Midbrain (tissue), 1 donor: ENCODE data around the gene DISP2.

Source experiments
- DNase-seq: peaks from one replicate; lab custom pipeline; 2025; lab: John Stamatoyannopoulos, UW

Gene DISP2, protein sequence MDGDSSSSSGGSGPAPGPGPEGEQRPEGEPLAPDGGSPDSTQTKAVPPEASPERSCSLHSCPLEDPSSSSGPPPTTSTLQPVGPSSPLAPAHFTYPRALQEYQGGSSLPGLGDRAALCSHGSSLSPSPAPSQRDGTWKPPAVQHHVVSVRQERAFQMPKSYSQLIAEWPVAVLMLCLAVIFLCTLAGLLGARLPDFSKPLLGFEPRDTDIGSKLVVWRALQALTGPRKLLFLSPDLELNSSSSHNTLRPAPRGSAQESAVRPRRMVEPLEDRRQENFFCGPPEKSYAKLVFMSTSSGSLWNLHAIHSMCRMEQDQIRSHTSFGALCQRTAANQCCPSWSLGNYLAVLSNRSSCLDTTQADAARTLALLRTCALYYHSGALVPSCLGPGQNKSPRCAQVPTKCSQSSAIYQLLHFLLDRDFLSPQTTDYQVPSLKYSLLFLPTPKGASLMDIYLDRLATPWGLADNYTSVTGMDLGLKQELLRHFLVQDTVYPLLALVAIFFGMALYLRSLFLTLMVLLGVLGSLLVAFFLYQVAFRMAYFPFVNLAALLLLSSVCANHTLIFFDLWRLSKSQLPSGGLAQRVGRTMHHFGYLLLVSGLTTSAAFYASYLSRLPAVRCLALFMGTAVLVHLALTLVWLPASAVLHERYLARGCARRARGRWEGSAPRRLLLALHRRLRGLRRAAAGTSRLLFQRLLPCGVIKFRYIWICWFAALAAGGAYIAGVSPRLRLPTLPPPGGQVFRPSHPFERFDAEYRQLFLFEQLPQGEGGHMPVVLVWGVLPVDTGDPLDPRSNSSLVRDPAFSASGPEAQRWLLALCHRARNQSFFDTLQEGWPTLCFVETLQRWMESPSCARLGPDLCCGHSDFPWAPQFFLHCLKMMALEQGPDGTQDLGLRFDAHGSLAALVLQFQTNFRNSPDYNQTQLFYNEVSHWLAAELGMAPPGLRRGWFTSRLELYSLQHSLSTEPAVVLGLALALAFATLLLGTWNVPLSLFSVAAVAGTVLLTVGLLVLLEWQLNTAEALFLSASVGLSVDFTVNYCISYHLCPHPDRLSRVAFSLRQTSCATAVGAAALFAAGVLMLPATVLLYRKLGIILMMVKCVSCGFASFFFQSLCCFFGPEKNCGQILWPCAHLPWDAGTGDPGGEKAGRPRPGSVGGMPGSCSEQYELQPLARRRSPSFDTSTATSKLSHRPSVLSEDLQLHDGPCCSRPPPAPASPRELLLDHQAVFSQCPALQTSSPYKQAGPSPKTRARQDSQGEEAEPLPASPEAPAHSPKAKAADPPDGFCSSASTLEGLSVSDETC (N-terminal part only)

DNA sequence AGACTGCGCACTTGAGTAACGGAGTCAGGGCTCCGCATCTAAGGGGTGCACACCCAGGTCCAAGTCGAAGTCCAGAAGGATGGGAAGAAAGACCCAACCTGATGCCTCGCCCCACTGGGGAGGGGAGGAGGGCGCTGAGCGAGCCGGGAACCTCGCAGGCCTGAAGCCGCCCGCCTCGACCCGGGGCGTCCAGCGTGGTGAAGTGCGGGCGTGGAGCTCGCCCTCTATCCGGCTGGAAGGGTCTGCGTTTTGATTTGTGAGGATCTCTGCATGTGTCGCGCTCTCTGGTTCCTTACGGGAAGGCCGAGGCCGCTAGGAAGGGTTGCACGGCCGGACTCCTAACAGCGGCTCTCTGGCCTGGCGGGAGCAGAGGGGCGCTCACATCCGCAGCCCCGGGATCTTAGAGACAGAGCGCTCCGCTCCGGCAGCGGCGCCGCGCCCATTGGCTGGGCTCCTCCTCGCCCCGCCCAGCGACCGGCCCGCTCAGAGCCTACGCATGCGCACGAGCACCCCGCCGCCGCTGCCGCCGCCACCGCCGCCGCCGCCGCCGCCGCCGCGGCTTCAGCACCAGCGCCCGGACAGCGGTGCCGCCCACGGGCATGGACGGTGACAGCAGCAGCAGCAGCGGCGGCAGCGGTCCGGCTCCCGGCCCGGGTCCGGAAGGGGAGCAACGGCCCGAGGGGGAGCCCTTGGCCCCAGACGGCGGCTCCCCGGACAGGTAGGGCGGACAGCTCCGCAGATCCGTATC is at the start of gene DISP2:
Gene DISP2 (plus strand): TSS at position 497 of the 748 bp plus-strand sequence. CDS start 103 bp downstream, at position 600.
- peak; percentile 85 for DNase-seq

DNA sequence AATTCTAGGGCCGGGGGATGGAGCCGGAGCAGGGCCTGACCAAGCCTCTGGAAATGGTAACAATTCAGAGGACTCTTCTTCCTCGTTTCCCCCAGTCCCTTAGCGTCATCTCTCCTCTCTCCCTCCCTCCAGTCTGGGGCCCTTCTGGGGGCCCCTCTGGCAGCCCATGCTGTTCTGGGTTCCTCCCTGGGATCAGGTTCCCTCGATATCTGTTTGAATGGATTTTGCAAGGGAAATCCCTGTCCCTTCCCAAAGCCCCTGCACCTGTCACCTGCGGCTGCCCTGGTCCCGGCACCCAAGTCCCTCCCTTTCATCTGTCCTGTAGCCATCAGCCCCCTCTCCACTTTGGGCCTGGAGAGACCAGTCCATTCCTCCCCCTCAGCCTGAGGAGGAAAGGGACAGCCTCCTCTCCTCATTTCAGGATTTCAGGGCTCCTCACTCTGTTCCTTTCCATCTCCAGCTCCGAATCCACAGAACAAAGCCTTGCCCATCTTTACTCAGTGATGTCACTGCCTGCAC is 48.6 kb upstream of the DISP2 start:
- DNase-seq: no peak

DNA sequence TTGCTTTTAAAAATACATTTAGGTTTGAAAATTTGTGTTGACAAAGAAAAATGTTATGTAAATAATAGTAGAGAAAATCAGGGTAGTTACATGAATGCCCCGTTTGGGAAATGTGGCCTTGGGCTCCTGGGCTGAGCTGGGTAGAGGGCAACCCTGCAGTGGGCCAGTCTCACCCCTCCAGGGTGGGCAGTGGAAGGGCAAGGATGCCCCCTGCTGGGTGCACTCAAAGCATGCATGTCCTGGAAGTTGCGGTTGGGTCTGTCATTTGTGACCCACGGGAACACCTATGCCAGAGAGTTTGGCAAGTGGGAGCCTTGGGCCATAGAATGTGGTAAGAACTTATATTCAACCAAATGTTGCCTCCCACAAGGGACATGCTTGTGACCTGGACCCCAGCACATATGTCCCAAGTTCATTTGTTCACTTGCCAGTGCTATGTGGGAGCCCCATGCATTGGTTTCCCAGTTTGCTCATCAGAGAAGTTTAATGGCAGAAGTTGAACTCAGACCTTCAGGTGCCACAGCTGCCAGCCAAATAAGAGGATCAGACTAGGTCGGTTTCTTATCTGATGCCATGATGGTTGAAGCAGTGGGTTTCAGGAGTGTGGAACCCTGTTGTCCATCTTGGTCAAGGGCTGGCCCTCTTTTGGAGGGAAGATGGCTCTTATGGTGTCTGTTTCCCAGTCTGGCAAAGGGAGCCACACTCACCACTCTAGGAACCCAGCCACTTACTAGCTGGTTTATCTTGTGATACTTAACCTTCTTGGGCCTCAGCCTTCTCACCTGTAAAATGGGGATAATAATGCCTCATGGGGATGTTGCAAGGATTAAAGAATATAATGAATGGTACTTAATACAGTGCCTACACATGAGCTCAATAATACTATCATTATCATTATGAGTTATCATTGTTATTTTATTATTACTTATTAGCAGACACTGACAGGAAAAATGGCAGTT is 47.7 kb upstream of the DISP2 start:
- DNase-seq: peak; percentile 16

DNA sequence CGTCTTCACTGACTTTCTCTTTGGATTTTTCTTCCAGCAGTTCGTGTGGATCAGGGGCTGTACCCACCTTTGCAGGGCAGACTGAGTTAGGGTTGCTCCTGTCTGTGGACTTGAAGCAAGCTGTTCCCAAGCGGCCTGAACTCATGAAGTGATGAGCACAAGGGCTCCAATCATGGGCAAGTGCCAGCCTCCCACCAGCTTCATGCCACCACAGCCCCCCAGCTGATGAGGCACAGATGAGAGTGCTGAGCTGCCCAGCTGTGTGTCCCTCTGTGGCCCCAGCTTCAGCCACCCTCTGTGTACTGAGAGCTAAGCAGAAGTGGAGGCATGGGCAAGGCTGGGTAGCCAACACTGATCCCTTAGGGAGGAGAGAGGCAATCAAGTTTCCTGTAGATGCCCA is 47.0 kb upstream of the DISP2 start:
- no peak for DNase-seq

DNA sequence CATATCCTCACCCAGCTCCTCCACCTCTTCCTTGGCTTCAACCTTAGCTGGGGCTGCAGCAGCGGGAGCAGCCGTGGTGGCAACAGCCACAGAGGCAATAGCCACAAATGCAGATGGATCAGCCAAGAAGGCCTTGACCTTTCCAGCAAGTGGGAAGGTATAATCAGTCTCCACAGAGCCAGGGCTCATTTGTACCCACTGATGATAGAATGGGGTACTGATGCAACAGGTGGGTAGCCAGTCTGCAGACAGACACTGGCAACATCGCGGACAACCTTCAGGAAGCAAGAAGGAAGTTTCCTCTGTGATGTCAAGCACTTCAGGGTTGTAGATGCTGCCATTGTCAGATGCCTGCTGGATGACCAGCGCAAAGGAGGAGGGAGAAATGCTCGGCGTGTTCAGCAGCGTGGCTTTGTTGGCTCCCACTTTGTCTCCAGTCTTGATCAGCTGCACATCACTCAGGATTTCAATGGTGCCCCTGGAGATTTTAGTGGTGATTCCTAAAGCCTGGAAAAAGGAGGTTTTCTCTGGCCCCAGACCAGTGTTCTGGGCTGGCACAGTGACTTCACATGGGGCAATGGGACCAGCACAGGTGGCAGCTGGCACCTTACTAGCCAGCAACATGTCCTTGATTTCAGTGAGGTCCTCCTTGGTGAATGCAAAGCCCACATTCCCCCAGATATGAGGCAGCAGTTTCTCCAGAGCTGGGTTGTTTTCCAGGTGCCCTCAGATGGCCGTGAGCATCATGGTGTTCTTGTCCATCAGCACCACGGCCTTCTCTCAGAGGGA is 45.5 kb upstream of the DISP2 start:
- DNase-seq: no peak

DNA sequence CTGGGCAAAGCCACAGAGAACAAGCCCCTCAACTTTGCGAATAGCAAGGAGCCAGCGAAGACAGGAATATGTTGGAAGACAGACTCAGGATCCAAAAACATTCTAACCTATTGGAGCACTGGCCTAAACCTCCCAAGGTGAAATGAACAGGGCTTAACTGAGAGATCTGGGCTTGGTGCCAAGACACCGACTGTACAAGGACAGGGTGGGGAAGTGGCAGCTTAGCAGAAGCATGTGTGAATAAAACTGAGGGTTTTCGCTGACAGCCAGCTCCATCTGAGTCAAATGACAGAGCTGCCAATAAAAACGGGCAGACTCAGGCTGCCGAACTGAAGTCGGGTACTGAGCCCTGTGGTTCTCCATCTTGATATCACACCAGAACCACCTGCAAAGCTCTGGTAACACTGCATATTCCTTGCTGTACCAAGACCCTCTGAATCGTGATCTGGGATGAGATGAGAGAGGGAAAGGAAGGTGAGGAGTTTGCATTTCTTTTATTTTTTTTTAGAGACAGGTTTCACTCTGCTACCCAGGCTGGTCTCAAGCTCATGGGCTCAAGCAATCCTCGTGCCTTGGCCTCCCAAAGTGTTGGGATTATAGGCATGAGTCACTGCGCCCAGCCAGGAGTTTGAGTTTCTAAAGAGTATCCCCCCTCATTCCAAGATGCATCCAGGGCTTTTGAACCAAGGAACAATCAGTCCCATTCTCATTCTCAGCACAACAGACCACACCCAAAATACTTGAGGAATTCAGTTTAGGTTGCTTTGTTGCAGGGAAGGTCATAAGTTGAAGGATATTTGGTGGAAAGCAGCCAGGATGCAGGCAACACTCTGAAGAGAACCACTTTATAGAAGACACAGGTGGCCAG is 44.3 kb upstream of the DISP2 start:
- no peak for DNase-seq

DNA sequence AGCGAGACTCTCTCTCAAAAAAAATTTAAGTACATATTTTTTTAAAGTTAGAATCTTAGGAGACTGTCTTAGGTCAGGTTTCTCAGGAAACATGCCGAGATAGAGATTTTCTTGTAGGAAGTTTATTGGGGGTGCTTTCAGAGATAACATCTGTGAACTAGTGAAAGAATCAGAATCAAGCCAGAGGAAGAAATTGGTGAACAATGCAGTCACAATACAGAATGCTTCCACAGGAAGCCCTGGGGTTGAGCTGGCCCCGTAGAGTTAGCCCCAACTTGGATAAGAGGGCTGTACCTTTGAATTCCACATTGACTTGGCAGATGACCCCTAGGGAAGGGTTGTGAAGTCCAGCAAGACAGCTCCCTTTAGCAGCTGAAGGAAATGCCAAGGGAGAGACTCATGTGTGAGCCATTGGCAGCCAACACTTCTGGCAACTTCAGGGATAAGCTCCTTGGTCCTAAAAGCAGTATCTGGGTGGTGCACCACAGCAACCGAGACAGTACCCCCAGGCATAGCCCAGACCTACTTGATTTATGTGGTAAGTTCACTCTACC is 43.2 kb upstream of the DISP2 start:
- no peak for DNase-seq

DNA sequence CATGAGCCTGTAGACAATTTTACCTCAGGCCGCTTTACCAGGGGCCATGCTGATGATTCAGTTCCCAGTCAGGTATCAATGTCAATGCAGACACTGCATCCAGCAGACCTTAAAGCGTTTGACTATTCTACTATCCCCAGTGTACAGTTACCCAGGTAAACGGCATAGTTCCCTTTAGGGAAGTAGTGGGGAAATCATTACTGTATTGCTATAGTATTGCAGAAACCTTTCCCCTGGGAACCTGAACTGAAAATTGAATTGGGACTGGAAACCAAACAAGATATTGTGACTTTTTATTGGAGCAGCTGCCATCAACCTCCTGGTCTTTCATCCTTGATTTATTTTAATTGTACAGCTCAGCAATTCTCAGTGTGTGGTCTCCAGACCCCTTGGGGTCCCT is 41.1 kb upstream of the DISP2 start:
- DNase-seq: no peak

DNA sequence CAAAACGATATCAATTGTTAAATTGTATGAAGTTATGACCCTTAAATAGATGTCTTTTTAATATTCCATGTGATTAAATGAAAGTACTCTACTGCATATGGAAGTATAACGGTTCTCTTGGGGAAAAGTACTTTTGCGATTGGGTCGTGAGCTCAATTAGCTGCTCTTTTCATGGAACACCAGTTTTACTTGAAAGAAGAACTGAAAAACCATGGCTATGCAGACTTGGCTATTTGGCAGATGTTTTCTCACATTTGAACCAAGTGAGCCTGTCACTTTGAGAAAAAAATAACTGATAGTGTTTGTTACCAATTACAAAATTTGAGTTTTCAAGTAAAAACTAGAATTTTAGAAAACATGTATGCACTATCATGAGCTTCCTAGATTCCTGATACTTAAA is 40.4 kb upstream of the DISP2 start:
- DNase-seq: no peak

DNA sequence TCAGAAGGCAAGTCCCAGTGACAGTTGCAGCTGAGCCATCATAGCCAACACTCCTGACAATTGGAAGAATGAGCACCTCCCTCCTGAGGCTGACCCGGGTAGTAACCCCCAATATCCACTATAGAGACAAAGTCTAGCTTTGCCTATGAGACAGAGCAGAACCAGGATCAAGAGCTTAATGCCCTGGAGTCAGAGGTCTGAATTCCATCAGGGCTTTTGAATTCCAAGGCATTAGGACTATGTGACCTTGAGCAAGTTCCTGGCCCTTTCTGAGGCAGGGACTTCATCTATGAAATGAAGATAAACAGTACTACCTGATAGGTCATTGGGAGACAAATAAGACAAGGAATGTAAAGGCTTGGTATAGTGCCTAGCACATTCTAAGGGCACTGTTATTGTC is 37.6 kb upstream of the DISP2 start:
- DNase-seq: no peak

DNA sequence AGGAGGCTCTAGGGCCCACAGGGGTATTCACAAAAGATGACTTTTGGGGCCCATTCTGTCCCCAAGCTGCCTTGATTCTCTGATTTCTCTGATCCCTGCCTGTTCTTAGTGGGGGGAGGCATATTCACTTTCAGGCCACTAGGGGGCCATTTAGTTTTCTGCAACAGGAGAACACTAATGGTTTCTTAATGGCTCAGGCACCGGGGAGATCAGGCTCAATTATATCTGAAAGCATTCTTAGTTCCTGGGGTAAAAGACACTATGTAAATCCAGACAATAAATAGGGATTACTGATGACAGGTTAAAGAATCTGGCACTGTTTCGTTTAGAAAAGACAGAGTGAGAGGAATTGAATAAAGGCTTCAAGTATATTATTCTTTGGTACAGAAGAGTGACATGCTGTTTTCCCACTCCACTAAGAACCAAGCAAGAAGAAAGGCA is 37.1 kb upstream of the DISP2 start:
- DNase-seq: peak; percentile 79

DNA sequence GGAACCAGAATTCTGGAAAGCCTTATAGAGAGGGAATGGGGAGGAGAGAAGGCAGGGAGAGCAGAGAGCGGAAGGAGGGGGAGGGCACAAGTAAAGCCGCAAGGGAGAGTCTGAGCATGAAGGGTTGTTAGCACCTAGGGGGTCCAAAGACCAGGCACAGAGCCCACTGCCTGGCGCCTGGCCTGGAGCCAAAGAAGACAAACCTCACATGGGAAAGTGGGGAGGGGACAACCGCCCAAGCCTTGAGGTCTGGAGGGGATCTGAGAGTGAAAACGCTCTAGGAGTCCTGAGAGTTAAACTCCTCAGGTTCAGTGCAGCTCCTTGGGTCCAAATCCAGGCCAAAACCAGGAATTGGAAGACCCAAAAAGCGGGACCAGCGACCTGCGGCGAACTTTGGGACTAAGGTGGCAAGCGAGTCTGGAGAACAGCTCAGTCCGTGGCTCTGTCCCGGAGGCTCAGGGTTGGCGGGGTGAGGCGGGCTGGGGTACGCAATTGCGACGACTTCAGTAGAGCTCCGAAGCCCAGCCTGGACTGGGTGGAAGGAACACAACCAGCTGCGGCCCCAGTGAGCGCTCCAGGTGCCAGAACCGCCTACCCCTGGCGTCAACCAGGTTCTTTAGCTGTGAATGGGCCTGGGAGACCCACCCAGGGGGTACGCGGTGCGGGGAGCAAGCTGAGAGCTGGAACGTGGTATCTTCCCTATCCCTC is 35.3 kb upstream of the DISP2 start:
- DNase-seq: no peak

DNA sequence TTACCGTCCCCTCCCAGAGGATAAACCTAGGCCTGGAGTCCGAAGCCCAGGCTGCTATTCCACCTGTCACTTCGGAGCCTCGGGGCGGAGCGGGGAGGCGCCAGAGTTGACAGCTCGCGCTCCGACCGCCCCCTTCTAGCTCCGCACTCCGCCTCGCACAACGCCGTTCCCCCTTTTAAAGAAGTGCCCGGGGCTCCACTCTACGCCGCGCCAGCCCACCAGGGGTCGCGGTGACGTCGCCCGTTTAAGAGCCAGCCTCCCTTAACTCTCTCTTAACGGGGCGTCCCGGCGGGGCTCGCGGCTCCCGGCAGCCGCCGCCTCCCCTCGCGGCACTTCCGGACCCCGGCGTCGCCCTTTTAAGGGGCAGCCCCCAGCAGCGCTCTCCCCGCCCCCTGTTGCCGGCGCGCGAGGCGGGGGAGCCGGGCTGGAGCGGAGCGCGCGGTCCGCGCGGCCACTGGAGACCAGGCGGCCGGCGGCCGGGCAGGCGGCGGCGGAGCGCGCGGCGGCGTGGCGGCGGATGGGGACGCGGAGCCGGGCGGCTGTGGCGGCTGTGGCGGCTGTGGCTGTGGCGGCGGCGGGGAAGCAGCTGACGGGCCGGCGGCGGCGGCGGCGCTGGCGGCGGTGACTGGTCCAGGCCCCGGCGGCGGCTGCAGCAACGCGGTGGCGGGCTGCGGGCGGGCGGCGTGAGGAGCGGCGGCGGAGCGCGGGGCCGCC is 34.6 kb upstream of the DISP2 start, which contains the start of gene INAFM2:
Gene INAFM2 (plus strand): TSS at position 454 of the 714 bp plus-strand sequence. CDS start 364 bp downstream, outside the sequence.
- DNase-seq: peak; percentile 85

DNA sequence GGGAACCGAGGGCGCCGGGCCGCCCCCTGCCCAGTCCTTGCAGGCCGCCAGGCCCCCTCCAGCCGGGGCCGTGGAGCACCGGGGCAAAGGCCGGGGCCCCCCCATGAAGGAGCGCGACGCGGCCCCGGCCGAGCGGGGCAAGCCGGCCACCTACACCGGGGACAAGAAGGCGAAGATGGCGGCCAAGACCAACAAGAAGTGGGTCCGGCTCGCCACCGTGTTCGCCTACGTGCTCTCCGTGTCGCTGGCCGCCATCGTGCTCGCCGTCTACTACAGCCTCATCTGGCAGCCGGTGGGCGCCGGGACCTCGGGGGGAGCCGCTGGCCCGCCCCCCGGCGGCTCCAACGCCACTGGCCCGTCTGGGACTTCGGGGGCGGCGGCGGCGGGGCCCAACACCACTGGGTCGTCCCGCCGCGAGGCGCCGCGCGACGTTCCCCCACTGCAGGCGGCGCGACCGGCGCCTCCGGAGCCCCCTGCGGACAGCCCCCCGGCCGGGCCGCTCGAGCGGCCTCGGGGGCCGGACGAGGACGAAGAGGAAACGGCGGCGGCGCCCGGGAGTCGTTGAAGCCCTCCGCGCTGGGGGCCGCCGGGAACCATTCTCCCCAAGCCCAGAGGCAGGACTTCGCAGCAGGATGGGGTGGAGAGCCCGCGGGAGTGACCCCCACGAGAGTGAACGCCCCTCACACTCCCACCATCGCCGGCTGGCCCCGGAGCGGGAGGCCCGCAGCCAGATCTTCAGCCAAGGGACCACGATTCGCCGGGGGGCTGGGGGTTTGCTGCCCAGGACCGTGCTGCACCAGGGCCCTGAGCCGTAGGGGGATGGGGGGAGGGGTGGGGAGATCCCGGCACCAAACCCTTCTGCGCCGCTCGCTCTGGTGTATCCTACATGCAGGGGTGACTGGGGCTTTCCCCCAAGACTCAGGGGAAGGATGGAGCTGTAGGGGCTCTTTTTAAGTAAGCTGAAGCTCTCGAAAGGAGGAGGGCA is 33.8 kb upstream of the DISP2 start:
- DNase-seq: no peak

DNA sequence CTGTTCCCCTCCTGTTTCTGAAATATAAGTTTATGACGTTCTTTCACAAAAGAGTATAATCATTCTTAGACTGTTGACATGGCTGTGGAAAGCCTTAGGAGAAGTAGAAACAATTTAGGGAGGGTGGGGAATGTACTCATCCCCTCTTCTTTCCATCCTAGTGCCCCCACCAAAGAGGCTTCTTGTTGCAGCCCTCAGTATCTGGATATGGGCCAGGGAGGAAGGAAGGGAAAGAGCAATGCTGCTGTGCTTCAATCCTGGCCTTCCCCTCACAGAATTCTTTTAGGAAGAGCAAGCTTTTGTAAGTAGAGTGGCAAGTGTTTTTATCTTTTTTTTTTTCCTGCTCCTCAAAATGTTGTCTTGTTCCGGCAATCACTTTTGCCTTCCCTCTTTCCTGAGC is 32.8 kb upstream of the DISP2 start:
- DNase-seq: no peak
